Activated T-helper 1 cell treated with anti-CD3 and anti-CD28 coated beads, Interleukin-2, amount 50 U/mL, for 16 hours (primary cell): ENCODE measurements around the gene COL6A3.
"Not testable (repeated sequence)": the region's sequence is repeated elsewhere in the genome, so short reads cannot be mapped to it uniquely, and the experiment has no call there.

Source experiments
- DNase-seq, 2 donors: peaks; one replicate each; pipeline ENCODE4 v3.0.0-alpha.2; 2020; ENCODE audit warnings: low read depth in 1 of 2, low spot score in 1 of 2

COL6A3 gene

DNA sequence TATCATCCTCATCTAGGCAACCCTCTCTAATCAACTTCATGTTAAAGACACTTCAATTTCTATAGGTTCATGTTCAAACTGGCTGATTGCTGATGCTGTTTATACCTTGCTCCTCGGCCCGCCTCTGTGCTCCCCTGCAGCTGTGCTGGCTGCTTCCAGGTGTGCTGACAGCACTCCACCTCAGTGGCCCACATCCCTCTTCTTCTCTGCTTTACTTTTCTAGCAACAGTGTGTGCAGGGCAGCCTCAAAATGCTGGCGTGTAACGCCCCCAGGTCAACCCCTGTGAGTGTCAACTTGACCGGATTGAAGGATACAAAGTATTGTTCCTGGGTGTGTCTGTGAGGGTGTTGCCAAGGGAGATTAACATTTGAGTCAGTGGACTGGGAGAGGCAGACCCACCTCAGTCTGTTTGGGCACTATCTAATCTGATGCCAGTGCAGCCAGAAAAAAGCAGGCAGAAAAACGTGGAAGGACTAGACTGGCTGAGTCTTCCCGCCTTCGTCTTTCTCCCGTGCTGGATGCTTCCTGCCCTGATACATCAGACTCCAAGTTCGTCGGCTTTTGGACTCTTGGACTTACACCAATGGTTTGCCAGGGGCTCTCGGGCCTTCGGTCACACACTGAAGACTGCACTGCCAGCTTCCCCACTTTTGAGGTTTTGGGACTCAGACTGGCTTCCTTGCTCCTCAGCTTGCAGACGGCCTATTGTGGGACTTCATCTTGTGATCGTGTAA, 94.7 kb downstream of the COL6A3 start:
- DNase-seq, result no peak

- no peak for DNase-seq
These were observed 97.6 kb downstream of the COL6A3 start for GRCh38 chr2:237316339-237316738.

GRCh38 chr2:237315829-237316225, 98.1 kb downstream of the COL6A3 start:
- no peak for DNase-seq

GRCh38 chr2:237315170-237315828, 98.7 kb downstream of the COL6A3 start:
- DNase-seq, result no peak

GRCh38 chr2:237314681-237315080, 99.3 kb downstream of the COL6A3 start:
- no peak for DNase-seq

DNA sequence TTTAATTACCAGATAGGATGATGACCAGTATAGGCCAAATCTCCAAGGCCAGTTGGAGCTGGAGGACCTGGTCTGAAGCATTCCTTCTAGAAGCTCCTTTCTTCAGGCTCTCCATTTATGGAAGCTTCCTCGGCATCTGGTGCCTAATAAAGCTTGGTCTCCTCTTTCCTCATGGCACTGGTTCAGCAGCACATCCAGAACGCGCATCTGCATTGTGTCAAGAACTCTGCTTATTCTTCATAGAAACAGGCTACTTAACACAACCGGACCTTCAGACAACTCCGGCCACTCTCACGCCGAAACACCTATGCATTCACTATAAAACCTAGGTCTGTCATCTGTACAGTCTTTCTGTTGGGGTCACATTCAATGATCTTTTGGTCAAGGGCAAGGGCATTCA, 99.8 kb downstream of the COL6A3 start:
- DNase-seq, result no peak

DNA sequence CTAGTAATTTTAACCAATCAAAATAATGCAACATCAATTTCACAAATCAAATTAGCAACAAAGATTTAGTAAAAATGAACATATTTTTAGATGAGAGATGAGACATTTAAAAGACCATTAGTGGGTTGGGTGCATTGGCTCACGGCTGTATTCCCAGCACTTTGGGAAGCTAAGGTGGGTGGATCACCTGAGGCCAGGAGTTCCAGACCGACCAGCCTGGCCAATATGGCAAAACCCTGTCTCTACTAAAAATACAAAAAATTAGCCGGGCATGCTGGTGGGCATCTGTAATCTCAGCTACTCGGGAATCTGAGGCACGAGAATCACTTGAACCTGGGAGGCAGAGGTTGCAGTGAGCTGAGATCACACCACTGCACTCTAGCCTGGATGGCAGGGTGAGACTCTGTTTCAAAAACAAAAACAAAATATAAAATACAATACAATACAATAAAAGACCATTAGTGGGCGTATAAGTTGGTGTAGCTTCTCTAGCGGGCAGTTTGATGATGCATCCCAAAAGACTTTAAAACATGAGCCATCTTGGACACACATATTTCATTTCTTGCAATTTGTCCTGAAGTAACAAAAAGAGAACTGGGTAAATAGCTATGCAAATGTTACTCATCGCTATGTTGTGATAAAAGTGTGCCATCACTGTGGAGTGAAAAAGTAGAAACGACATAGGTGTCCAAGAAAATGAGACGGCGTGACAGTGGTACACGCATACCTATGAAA, 101.8 kb downstream of the COL6A3 start:
- DNase-seq, result no peak

DNA sequence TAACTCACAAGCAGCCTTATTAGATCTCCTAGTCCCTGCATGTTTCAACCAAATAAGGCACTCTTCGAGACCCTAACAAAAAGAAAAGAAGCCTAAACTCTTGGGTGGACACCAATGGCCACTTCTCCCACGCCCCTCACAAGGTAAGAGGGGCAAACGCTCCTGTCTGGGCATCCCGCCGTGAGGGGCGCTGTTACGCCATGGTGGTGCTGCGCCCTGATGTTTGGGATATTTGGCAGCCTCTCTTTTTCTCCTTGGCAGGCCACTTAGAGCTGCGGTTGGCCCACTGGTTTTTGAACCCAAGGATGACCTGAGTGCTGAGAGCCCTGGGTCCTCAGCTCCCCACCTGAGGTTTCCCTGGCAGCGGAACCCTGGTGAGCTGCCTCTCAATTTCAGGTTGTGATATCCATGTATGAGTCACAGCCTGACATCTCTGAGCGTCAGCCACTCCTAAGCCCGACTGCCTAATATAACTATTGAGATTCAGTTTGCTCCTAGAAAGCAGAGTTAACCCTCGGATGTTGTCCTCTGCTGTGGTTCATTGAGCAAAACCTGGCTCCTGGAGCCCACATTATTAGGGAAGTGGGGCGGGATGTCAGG, 103.3 kb downstream of the COL6A3 start:
- DNase-seq, result no peak

GRCh38 chr2:237309416-237309815, 104.5 kb downstream of the COL6A3 start:
- DNase-seq, result no peak

DNA sequence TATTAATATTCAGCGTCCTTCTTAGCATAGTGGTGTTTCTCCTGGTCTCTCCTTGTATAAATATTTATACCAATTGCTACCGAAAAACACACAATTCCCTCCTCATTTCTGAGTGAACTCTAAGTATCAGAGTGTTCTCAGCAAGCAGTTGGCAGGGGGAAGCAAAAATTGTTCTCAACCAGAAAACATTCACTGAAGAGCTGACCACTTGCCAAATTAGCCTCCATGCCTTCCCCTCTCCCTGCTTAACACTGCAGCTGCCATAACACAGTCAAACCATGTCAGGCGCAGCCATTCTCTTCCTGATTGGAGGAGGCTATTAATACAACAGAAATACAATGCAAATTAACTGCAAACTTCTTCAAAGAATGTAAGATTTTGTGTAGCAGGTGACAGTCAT, 105.0 kb downstream of the COL6A3 start:
- DNase-seq, result no peak

GRCh38 chr2:237307474-237307873, 106.5 kb downstream of the COL6A3 start:
- DNase-seq, result no peak

- DNase-seq, result no peak
These were observed 107.2 kb downstream of the COL6A3 start for GRCh38 chr2:237306787-237307170.

- no peak for DNase-seq
These were observed 107.7 kb downstream of the COL6A3 start for GRCh38 chr2:237306083-237306786.

DNA sequence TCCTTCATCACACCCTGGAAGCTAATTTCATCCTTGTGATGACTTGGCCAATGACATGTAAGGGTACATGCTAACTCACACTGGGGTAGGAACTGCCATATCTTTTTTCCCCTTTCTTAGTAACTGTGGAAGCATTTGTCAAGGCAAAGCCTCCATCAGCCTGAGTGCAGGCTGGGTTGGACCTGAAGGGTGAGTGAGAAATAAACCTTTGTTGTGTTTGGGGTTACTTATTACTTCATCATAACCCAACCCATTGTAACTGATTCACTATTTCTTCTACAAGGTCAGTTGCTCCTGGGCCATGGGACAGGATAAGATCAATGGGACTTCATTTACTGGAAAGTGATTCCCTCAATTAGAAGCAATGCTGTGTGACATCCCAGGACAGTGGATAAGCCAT, 108.4 kb downstream of the COL6A3 start:
- DNase-seq, result no peak

- DNase-seq, result no peak
These were observed 109.0 kb downstream of the COL6A3 start for GRCh38 chr2:237304763-237305514.

DNA sequence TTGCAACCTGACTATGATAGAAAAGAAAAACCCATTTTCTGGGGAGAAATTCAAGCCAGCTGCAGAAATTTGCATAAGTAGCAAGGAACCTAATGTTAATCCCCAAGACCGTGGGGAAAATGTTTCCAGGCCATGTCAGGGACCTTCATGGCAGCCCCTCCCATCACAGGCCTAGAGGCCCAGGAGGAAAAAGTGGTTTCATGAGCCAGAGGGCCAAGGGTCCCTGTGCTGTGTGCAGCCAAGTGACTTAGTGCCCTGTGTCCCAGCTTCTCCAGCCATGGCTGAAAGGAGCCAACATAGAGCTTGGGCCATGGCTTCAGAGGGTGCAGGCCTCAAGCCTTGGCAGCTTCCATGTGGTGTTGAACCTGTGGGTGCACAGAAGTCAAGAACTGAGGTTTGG, 110.7 kb downstream of the COL6A3 start:
- not testable (repeated sequence) for DNase-seq

DNA sequence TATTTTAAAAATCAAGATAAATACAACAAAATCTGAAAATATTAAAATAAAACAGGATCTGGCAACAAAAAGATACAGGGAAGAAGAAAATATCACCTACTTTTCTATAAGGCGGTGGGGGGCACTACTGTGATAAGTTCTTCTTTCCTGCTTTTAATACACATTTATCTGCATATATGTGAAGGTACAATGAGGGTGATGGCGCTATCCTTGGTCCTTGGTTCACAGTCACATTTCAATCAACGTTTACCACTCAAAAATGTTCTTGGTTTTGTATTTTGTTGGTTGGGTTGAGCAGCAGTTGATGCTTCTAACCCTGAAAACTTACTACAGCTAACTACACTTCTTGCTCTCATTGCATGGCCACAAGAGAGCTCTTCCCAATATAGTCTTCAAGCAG, 112.4 kb downstream of the COL6A3 start:
- DNase-seq, result no peak

DNA sequence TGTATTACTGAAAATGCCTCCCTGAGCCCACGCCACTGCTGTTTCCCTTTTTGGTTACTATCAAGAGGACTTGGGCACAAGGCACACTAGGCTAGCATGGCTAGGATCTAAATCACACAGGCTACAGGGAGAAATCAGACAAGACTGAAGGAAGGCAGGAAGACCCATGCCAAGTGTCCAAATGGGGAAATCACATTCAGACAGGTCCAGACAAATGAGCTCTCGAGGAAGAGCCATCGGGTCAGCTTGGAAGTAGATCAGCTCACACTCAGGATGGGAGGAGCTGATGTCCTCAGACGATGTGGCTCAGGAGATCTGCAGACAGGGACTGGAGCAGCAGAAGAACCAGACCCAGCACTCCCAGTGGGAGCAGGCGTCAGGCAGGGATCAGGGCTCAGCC, 113.2 kb downstream of the COL6A3 start:
- DNase-seq, result no peak

DNA sequence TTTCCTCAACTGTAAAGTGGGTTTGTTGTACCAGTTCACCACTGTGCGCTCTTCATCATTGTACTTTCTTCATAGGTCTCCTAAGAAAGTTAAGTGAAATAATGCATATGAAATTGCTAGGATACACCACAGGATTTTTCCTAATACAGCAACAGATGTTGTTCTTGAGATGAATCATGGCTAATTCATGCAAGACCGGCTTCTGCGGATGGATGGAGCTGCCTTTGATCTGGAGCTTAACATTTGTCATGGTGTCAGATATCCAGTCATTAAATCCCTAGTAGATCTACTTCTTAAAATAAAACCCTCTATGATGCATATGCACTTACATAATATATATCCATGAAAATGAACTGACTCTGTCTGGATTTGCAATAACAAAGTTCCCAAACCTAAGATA, 114.1 kb downstream of the COL6A3 start:
- no peak for DNase-seq
